ENCODE data around the gene TNFRSF25. TPM values are rescaled to one million over a fixed set of nuclear protein-coding genes. Genes with fewer than 3 reads are reported as not detected.

Gene TNFRSF25
- polyA plus RNA-seq, 1 donor: 55.2 TPM

DNA sequence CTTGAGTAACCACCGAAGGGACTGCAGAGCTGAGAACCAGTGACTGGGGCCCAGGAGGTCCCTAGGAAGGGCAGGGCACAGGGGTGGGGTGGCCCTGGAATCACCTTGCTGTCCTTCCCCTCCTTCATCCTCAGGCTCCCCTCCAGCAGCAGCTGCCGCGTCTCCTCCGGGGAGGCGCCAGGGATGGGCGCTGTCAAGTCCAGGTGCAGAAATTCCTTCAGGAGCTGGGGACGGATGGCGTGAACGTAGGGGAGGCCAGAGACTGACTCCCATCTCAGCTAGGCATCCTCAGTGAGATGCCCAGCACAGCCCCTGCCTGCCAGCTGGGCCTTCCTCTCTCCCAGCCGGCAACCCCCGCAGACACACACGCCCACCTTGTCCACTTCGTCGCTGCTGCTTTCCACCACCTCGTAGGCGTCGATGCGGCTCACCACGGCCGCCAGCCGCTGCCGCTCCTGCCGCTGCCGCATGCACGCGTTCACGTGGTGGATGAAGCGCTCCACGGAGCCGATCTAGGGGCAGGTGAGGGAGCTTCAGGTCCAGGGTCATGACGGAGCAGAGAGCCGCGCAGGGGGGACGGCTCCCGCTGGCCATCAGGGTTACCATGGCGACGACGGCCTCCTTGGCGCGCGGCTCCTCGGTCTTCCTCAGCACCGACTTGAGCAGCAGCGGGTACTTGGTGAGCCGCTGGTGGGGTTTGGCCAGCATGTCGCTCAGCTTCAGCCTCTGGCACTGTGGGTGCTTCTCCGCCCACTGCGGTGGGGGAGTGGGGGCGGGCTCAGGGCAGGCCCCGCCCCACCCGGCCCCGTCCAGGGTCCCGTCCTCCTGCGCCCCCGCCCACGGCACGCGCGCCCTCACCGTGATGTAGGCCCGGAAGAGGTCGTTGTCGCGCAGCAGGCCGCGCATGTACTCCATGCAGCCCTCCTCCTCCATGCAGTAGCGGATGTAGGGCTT is 4.4 kb upstream of the TNFRSF25 start:
- Histone ChIP-seq H3K27ac (ENCODE audit: low read length) (no peak overlapping the region), H3K4me1 (ENCODE audit: control insufficient read depth, insufficient read depth, low read length) (peaks cover 71% of the 10 kb centered on the region), H3K4me3 (ENCODE audit: low read length) (no peak overlapping the region), H3K36me3 (ENCODE audit: control insufficient read depth, insufficient read depth, low read length) (peaks cover 28% of the 10 kb centered on the region), H3K27me3 (ENCODE audit: control insufficient read depth, insufficient read depth, low read length) (no peaks in the 10 kb centered on the region), H3K9me3 (ENCODE audit: control insufficient read depth, low read depth, low read length) (peaks cover 14% of the 10 kb centered on the region)
- no peak for DNase-seq
- no CpG with 5 or more reads among the region's 67 CpGs for WGBS (ENCODE audit: insufficient coverage, low lambda C conversion rate)

DNA sequence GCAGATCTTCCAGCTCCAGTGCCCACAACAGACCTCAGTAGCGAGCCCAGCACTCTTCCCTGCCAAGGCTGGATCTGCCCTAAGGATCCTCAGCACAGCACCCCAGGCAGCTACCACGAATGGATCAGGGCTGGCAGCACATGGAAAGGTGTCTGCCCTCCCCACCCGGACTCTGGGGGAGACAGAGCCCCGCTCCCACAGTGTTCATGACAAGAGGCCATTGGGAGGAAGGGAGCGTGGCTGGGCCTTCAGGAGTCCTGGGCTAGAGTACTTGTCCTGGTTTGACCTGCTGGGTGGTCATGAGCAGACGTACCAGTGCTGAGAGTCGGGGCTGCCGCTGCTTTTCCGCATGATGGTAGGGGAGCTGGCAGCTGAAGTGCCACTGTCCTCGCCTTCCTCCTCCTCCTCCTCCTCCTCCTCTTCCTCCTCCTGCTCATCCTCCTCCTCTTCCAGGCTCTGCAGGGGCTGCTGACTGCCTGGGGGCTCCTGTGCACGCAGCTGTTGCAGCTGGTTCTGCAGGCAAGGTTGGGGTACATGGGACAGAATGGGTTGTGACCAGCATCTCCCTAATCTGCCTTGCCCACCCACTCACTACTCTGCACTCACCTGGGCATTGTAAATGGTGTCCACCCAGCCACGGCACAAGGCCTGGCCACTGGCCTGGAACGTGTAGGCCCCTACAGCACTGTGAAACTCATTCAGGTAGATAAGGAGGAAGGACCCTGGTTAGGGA is 2.9 kb upstream of the TNFRSF25 start:
- peaks cover 31% of the 10 kb centered on the region for H3K36me3 ChIP-seq (ENCODE audit: control insufficient read depth, insufficient read depth, low read length)

GRCh38 chr1:6467744-6468688 is 2.0 kb upstream of the TNFRSF25 start:
- Histone ChIP-seq H3K9me3 (ENCODE audit: control insufficient read depth, low read depth, low read length) (peaks cover 14% of the 10 kb centered on the region), H3K27ac (ENCODE audit: low read length) (no peak overlapping the region), H3K4me3 (ENCODE audit: low read length) (no peak overlapping the region), H3K36me3 (ENCODE audit: control insufficient read depth, insufficient read depth, low read length) (peaks cover 32% of the 10 kb centered on the region), H3K27me3 (ENCODE audit: control insufficient read depth, insufficient read depth, low read length) (no peaks in the 10 kb centered on the region), H3K4me1 (ENCODE audit: control insufficient read depth, insufficient read depth, low read length) (peaks cover 62% of the 10 kb centered on the region)
- no CpG with 5 or more reads among the region's 30 CpGs for WGBS (ENCODE audit: insufficient coverage, low lambda C conversion rate)
- DNase-seq: no peak

More for the DNA sequence above, 2.9 kb upstream of the TNFRSF25 start:
- WGBS (ENCODE audit: insufficient coverage, low lambda C conversion rate): no CpG with 5 or more reads among the region's 13 CpGs
- Histone ChIP-seq H3K27ac (ENCODE audit: low read length) (no peak overlapping the region), H3K9me3 (ENCODE audit: control insufficient read depth, low read depth, low read length) (peaks cover 14% of the 10 kb centered on the region), H3K4me1 (ENCODE audit: control insufficient read depth, insufficient read depth, low read length) (peaks cover 71% of the 10 kb centered on the region), H3K4me3 (ENCODE audit: low read length) (no peak overlapping the region), H3K27me3 (ENCODE audit: control insufficient read depth, insufficient read depth, low read length) (no peaks in the 10 kb centered on the region)
- no peak for DNase-seq

DNA sequence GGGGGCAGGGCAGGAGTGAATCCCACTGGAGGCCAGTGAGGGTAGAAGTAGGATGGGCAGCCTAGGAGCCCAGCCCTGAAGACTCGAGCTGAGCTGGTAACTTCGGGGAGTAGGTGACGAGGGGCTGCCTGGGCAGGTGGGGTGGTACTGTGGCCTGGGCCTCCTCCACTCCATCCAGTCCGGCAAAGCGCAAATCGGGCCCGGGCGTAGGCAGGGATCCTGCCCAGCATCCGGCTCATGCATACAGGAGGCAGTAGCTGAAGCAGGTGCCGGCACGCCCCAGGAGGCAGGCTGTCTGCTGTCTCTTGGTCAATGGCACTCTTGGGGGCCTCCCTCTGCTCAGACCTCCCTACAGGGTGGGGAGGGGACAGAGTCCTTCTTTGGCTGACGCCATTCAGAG is 1.3 kb upstream of the TNFRSF25 start:
- H3K27ac ChIP-seq (ENCODE audit: low read length): no peak overlapping the region
- peaks cover 39% of the 10 kb centered on the region for H3K36me3 ChIP-seq (ENCODE audit: control insufficient read depth, insufficient read depth, low read length)
- no CpG with 5 or more reads among the region's 12 CpGs for WGBS (ENCODE audit: insufficient coverage, low lambda C conversion rate)
- H3K4me3 ChIP-seq (ENCODE audit: low read length): no peak overlapping the region
- no peak for DNase-seq
- H3K4me1 ChIP-seq (ENCODE audit: control insufficient read depth, insufficient read depth, low read length): peaks cover 54% of the 10 kb centered on the region
- no peaks in the 10 kb centered on the region for H3K27me3 ChIP-seq (ENCODE audit: control insufficient read depth, insufficient read depth, low read length)
- H3K9me3 ChIP-seq (ENCODE audit: control insufficient read depth, low read depth, low read length): peaks cover 14% of the 10 kb centered on the region

DNA sequence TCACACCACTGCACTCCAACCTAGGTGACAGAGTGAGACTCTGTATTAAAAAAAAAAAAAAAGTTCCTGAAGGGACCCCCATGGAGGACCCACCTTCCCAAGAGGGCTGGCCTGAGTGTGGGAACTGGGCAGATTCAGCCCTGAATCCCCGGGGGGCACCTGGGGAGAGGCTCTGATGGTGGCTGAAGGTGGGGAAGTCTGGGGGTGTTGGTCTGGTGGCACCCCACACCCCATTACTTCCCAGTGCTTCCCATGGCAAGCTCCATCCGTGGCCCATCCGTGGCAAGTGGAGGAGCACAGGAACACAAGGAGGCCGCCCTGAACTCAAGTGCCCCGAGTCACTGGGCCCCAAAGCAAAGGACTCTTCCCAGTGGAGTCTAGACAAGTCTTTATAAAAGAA is 778 bp upstream of the TNFRSF25 start:
- Histone ChIP-seq H3K4me3 (ENCODE audit: low read length) (no peak overlapping the region), H3K27me3 (ENCODE audit: control insufficient read depth, insufficient read depth, low read length) (peaks cover under 1% of the 10 kb centered on the region), H3K27ac (ENCODE audit: low read length) (no peak overlapping the region), H3K9me3 (ENCODE audit: control insufficient read depth, low read depth, low read length) (peaks cover 16% of the 10 kb centered on the region), H3K4me1 (ENCODE audit: control insufficient read depth, insufficient read depth, low read length) (peaks cover 51% of the 10 kb centered on the region), H3K36me3 (ENCODE audit: control insufficient read depth, insufficient read depth, low read length) (peaks cover 44% of the 10 kb centered on the region)
- DNase-seq: no peak
- no CpG with 5 or more reads among the region's 5 CpGs for WGBS (ENCODE audit: insufficient coverage, low lambda C conversion rate)

GRCh38 chr1:6465461-6466005 is 440 bp downstream of the TNFRSF25 start:
- Histone ChIP-seq H3K27me3 (ENCODE audit: control insufficient read depth, insufficient read depth, low read length) (peaks cover 9% of the 10 kb centered on the region), H3K4me1 (ENCODE audit: control insufficient read depth, insufficient read depth, low read length) (peaks cover 46% of the 10 kb centered on the region), H3K9me3 (ENCODE audit: control insufficient read depth, low read depth, low read length) (peaks cover 18% of the 10 kb centered on the region), H3K27ac (ENCODE audit: low read length) (peak overlapping the region; percentile 33), H3K36me3 (ENCODE audit: control insufficient read depth, insufficient read depth, low read length) (peaks cover 56% of the 10 kb centered on the region), H3K4me3 (ENCODE audit: low read length) (peak overlapping the region; percentile 49)
- no CpG with 5 or more reads among the region's 21 CpGs for WGBS (ENCODE audit: insufficient coverage, low lambda C conversion rate)
- no peak for DNase-seq

DNA sequence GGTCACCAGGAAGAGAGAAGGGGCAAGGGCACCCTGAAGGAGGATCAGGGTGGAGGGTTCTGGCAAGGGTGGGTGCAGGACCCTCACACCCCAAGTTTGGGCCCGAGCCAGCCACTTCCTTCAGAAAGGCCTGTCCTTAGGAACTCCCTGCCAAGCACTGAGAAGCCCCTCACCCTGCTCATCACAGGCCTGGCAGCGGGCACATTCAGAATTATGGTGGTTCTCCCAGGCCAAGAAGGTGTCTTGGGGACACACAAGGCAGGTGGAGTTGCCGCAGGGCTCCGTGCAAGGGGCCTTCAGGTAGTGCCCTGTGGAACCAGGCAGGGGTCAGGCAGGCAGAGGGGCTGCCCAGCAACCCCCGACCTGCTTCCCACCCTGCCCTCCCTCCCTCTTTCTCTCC is 1.1 kb downstream of the TNFRSF25 start:
- H3K27me3 ChIP-seq (ENCODE audit: control insufficient read depth, insufficient read depth, low read length): peaks cover 9% of the 10 kb centered on the region
- H3K27ac ChIP-seq (ENCODE audit: low read length): no peak overlapping the region
- no peak for DNase-seq
- peaks cover 45% of the 10 kb centered on the region for H3K4me1 ChIP-seq (ENCODE audit: control insufficient read depth, insufficient read depth, low read length)
- WGBS (ENCODE audit: insufficient coverage, low lambda C conversion rate): no CpG with 5 or more reads among the region's 5 CpGs
- H3K36me3 ChIP-seq (ENCODE audit: control insufficient read depth, insufficient read depth, low read length): peaks cover 56% of the 10 kb centered on the region
- H3K4me3 ChIP-seq (ENCODE audit: low read length): peak overlapping the region; percentile 49
- H3K9me3 ChIP-seq (ENCODE audit: control insufficient read depth, low read depth, low read length): peaks cover 18% of the 10 kb centered on the region

DNA sequence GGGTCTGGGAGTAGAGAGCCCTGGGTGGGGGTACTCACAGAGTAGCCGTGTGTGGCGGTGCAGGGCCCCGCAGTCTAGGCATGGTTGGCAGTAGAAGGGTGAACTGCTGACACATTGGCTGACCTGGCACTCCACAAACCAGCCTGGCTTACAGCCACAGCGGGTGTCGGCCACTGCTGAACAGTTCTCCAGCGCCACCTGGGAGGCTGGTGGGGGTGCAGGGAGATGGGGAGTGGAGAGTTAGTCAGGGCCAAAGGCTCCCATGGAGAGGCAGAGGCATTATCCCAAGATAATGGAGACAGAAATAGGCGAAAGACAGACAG is 1.5 kb downstream of the TNFRSF25 start:
- H3K27me3 ChIP-seq (ENCODE audit: control insufficient read depth, insufficient read depth, low read length): peaks cover 9% of the 10 kb centered on the region
- H3K4me3 ChIP-seq (ENCODE audit: low read length): no peak overlapping the region
- peaks cover 41% of the 10 kb centered on the region for H3K4me1 ChIP-seq (ENCODE audit: control insufficient read depth, insufficient read depth, low read length)
- H3K27ac ChIP-seq (ENCODE audit: low read length): no peak overlapping the region
- WGBS (ENCODE audit: insufficient coverage, low lambda C conversion rate): 100% methylated on average over 1 of the region's 7 CpGs
- no peak for DNase-seq
- peaks cover 57% of the 10 kb centered on the region for H3K36me3 ChIP-seq (ENCODE audit: control insufficient read depth, insufficient read depth, low read length)
- H3K9me3 ChIP-seq (ENCODE audit: control insufficient read depth, low read depth, low read length): peaks cover 19% of the 10 kb centered on the region

DNA sequence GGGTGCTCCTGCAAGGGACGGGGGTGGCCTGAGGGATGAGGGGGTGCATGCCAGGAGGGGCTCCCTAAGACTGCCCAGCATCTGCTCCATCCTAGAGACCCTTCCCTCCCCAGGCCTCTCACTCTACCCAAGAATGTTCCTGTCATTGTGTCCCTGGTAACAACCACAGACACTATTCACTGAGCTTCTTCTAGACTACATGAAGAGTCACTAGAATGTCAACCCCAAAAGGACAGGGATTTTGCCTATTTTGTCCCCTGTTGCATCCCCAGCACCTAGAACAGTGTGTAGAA is 2.9 kb downstream of the TNFRSF25 start:
- Histone ChIP-seq H3K27me3 (ENCODE audit: control insufficient read depth, insufficient read depth, low read length) (peaks cover 9% of the 10 kb centered on the region), H3K36me3 (ENCODE audit: control insufficient read depth, insufficient read depth, low read length) (peaks cover 47% of the 10 kb centered on the region), H3K9me3 (ENCODE audit: control insufficient read depth, low read depth, low read length) (peaks cover 19% of the 10 kb centered on the region), H3K27ac (ENCODE audit: low read length) (no peak overlapping the region), H3K4me1 (ENCODE audit: control insufficient read depth, insufficient read depth, low read length) (peaks cover 41% of the 10 kb centered on the region), H3K4me3 (ENCODE audit: low read length) (no peak overlapping the region)
- no CpG with 5 or more reads among the region's 1 CpG for WGBS (ENCODE audit: insufficient coverage, low lambda C conversion rate)
- DNase-seq: no peak

All from large intestine (tissue), 3 donors.